SHP77 (cell line): Measurements from ENCODE around the gene AFAP1.
A peak's percentile ranks its signal among the peaks of the same experiment; 100 is the strongest.

ENCODE experiments used
- DNase-seq, 2 experiments: peaks; one replicate each; lab custom pipeline; 2025; lab: John Stamatoyannopoulos, UW

Gene AFAP1

DNA sequence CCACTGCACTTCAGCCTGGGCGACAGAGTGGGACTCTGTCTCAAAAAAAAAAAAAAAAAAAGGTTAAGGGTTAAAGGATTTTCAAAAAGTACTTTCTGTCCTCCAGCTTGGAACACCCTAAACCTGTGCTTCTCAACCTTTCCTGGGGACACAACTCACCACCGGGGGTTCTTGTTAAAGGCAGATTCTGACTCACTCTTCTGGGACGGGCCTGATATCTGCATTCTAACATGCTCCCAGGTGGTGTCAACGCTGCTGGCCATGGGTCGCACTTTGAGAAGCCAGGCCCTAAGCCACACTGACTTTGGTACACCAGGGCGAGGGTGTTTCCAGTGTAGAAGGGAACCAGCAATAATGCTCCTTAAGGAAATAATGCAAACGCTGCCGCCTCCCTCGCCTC, 46.1 kb downstream of the AFAP1 start:
- no peak for DNase-seq

DNA sequence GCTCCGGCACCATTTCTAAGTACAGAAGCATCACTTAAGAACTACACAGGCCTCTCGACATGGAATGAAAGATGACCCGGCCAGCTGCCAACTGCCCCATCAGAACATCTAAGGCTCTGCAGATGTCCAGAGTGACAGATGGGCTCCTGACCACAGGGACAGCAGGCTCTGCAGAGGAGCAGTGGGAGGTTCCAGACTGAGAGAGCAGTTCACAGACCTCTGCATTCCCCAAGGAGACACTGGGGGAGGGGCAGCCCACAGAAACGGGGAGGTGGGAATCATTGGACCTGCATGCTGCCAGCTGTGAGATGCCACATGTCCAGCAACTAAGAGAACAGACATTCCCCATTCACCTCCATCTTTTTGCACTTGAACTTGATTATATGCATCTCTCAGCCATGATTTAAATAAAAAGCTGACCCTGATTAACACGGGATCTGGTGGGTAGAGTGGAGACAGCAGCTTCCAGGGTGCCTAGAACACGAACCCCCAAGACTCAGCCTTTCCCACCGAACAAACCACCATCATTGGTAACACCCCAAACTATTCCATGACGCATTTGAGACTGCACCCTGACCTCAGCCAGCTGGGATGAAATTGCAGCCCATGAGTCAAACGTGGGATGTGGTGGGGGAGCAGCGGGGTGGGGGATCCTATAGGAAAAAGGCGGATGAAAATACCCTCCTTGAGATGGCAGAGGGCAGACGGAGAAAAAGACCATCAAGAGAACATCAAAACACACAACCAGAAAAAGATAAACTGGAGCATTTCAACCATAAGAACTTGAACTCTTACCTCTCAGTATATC, 47.2 kb downstream of the AFAP1 start:
- DNase-seq: no peak

DNA sequence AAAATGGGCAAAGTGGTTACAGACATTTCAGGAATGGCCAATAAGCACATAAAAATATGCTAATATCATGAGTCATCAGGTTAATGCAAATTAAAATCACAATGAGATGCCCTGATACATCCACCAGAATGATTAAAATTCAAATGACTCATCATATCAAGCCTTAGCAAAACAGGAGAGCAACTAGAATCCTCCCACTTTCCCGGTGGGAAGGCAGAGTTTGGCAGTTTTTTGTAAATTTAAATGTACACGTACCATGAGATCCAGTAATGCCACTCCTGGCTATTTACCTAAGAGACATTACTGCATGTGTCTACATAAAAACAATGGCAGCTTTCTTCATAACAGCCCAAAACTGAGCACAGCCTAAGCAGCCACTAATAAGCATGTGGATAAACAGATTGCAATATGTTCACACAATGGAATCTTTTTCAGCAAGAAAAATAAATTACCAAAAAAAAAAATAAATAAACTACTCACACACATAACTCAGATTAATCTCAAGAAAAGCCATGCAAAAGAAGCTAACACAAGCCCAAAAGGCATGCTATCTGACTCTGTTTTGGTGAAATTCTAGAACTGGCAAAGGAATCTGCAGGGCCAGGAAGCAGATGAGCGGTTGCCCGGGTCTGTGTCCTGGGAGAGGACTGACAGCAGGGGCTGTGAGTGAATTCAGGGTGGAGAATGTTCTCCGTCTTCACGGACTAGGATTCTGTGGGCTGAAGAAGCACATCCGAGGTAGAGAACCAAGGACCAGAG, 48.8 kb downstream of the AFAP1 start:
- DNase-seq: no peak

DNA sequence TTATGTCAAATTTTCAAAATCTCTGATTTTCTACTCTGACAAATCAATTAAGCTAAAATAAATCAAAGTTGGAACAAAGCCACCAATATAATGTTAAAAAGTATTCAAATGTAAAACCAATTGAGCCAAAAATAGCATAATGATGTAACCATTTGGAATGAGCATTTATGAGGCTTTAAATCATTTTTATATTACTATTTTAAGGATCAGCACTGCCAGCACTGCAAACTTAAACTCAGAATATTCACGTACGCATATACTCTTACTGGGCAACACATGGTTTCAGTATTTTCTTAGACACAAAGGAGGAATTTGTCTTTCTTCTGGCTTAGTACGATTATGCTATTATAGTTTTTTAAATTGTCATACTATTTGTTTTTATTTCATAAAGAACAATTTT, 52.2 kb downstream of the AFAP1 start:
- no peak for DNase-seq

- DNase-seq: no peak
These were observed 53.4 kb downstream of the AFAP1 start for GRCh38 chr4:7886007-7886973.

- no peak for DNase-seq
These were observed 54.2 kb downstream of the AFAP1 start for GRCh38 chr4:7885216-7886006.

DNA sequence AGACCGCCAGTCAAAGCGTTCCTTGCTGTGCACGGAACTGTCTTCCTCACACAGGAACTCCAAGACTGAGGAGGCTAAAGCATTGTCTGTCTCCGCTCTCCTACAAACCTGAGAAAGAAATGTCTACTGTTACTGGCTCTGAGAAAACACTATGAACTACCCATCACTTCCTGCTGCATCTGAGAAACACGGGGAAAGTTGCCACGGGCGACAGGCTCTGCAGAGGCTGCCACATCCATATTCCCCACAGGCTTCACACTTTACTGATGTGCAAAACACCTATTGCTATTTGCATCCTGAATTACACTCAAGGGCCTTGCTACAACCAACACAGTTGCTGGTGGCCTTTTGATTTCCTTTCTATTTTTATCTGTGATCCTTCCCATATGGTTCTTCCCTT, 59.0 kb downstream of the AFAP1 start:
- no peak for DNase-seq

DNA sequence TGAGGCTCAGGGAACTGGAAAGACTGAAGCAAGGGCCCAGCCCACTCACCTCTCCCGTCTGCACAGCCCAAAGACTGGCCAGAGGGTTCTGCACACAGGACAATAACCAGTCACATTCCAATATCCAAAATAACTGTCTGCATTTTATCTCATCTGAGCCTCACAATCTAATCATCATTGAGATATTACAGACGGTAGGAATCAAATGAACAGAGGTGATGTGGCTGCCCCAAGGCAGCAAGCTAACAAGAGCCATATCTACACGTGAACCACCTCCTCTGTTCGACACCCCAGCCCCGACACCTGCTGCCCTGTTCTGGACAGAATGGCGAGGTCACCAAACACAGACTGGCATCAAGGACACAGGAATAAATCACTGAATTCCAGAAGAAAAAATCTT, 60.5 kb downstream of the AFAP1 start:
- DNase-seq: no peak

GRCh38 chr4:7878323-7878722, 61.3 kb downstream of the AFAP1 start:
- no peak for DNase-seq

DNA sequence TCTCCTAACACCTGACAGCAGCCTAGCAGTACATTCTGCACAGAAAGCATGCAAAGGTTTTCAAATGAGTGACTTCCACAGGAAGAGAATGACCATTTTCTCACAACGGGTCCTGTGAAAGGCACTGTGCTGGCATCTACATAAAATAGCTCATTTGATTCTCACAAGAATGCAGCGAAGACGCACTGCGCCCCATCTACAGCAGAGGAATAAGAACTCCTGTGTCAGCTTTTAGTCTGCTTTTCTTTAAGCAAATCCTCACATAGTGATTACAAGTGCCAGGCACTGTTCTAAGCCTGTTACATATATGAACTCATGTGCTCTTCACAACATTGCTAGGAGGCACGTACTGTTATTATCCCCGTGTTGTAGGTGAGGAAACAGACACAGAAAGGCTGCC, 62.5 kb downstream of the AFAP1 start:
- no peak for DNase-seq

DNA sequence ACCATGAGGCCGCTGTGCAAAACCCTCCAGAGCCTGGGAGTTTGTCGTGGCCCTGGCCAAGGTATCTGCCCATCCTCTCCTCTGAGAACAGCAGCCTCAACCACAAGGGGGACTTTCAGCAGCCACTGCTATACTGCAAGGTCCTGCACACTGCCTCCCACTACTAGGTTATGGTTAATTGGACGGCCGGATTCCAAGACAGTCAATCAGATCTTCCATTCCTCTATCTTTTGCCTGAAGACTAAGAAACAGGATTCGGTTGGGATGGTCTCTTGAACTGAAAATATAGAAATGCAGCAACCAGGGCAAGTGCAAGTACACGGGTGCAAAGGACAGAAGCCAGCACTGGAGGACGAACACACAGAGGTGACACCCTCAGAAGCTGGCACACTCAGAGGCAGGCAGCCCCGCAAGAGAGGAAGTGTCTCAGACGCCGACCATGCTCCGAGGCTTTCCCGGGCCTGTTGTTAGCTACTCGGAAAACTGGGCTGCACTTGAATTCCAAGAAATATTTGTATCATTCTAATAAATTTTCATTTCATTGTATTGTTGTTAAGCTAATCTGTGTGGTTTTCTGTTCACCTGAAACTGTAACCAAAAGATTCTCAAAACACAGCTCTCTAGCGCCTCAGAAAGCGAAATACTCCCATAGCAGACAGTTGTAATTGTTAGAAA, 63.3 kb downstream of the AFAP1 start:
- no peak for DNase-seq

DNA sequence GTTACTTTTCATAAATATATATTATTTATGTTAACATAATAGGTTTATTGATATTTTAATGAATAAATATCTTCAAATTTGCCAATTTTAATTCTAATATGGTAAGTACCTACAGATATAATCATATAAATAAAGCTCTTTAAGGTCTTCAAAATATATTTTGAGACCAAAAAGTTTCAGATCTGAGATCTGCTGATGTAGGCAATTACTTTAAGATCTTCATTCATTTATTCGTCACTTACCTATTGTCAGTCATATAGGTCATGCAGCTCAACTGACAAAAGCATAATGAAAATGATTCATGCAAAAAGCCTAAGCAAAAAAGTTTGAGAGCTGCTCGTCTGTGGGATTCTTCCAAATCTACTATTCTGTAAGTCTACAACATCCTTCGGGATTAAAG, 64.8 kb downstream of the AFAP1 start:
- no peak for DNase-seq

GRCh38 chr4:7873881-7874280, 65.8 kb downstream of the AFAP1 start:
- DNase-seq: no peak

DNA sequence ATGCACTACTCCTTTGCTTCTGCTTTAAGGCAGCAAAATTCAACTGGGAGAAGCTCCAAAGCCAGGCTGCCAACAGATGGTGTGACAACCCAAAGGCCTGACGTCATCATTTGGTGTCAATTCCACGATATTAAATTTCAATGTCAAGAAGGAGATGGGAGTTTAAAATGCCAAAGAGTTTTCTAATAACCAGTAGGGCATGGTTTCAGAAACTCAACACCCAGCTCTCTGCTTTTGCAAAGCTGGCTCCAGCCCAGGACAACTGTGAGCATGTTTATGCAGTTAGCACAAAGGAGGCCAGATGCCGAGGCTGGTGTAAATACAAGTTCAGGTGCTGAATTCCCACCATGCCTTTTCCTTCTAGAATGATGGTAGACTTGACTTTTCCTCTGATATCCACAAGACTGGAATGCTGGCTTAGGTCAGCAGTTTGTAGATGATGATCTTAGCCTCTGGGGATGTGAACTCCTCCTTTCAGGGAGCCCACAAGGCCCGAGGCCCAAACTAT, 67.3 kb downstream of the AFAP1 start:
- DNase-seq: peak; percentile 55 to 56

- DNase-seq: no peak
These were observed 68.3 kb downstream of the AFAP1 start for GRCh38 chr4:7871356-7871755.

DNA sequence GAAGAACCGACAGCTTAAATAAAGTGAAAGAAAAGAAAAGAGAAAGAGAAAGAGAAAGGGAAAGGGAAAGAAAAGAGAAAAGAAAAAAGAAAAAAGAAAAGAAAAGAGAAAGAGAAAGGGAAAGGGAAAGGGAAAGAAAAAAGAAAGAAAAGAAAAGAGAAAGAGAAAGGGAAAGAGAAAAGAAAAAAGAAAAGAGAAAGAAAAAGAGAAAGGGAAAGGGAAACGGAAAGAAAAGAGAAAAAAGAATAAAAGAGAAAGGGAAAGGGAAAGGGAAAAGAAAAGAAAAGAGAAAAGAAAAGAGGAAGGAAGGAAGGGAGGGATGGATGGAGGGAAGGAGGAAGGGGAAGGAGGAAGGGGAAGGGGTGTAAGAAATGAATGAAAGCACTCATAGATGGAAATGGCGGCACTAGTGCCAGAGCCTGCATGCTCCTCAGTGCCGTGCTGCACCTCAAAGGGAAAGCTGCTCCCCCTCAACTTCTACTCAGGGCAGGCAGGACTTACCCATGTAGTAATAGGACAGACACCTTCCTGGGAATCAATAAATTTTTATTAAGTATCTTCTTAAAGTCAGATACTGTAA, 70.7 kb downstream of the AFAP1 start:
- DNase-seq: no peak

- DNase-seq: no peak
These were observed 71.3 kb downstream of the AFAP1 start for GRCh38 chr4:7868436-7868775.

- DNase-seq: no peak
These were observed 71.8 kb downstream of the AFAP1 start for GRCh38 chr4:7867701-7868435.

- DNase-seq: no peak
These were observed 72.5 kb downstream of the AFAP1 start for GRCh38 chr4:7867191-7867590.

DNA sequence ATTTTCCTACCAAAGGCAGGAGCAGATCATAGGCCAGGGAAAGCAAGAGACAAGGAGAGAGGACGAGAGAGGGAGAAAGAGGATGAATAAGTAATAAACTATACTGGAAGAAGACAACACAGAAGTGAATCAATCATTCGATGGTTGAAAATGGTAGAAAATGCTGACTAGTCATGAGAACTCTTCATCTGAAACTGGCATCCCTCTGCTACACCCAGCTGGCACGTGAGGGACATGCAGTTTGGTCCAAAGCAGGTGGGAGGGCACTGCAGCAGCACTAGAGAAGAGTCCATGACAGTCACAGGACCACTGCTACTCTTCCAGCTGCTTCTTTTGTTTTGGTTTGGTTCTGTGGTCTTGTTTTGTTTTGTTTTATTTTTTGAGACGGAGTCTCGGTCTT, 74.1 kb downstream of the AFAP1 start:
- no peak for DNase-seq
